Common myeloid progenitor, CD34-positive (primary cell): ENCODE data around the gene FYCO1.
"Not testable (repeated sequence)": the region's sequence is repeated elsewhere in the genome, so short reads cannot be mapped to it uniquely, and the experiment has no call there.

Experiments
- CTCF ChIA-PET: fragments of 350-600 bp; sonication (Branson Sonifier 250); formaldehyde crosslinking; loops from one replicate; lab custom pipeline; 2021; ENCODE audit warnings: antibody characterized with exemption; lab: Charles Lee
- POLR2A ChIA-PET: fragments of 350-600 bp; sonication (Branson Sonifier 250); formaldehyde crosslinking; loops from one replicate; lab custom pipeline; 2021; ENCODE audit warnings: antibody characterized with exemption; lab: Charles Lee
- DNase-seq, 3 donors: peaks; one replicate each; pipeline versions ENCODE4 v3.0.0 to v3.0.0-alpha.2; 2013
- H3K27ac ChIP-seq, 2 experiments: 1 replicate in 1 of 2; 2 replicates in 1 of 2; pipeline ENCODE4 v1.7.0; 2013; ENCODE audit warnings: inconsistent platforms in 2 of 2, low read length in 2 of 2, mild to moderate bottlenecking in 2 of 2, low read depth in 1 of 2, moderate library complexity in 1 of 2; ENCODE audit not compliant: severe bottlenecking in 2 of 2, insufficient read depth in 1 of 2, poor library complexity in 1 of 2
- H3K27me3 ChIP-seq, 5 experiments: replicated peaks in 2 of 5; 1 replicate in 3 of 5; 2 replicates in 2 of 5; pipeline versions ENCODE4 v1.6.1 to v1.7.0; 2013; ENCODE audit warnings: low read length in 4 of 5, mild to moderate bottlenecking in 2 of 5, moderate library complexity in 2 of 5, inconsistent platforms in 1 of 5; ENCODE audit not compliant: insufficient read depth in 5 of 5, control insufficient read depth in 4 of 5
- H3K36me3 ChIP-seq, 4 experiments: 1 replicate in 2 of 4; 2 replicates in 2 of 4; pipeline versions ENCODE4 v1.6.1 to v1.7.0; 2013; ENCODE audit warnings: low read length in 3 of 4, control low read depth in 1 of 4, mild to moderate bottlenecking in 1 of 4; ENCODE audit not compliant: control insufficient read depth in 4 of 4, insufficient read depth in 4 of 4
- H3K4me1 ChIP-seq, 4 experiments: 1 replicate in 3 of 4; 2 replicates in 1 of 4; pipeline versions ENCODE4 v1.6.1 to v1.7.1; 2013; ENCODE audit warnings: low read length in 3 of 4, mild to moderate bottlenecking in 3 of 4, control low read depth in 1 of 4, inconsistent platforms in 1 of 4, moderate library complexity in 1 of 4; ENCODE audit not compliant: control insufficient read depth in 4 of 4, insufficient read depth in 4 of 4; ENCODE audit errors: control extremely low read depth in 1 of 4
- H3K4me3 ChIP-seq, 7 experiments: 1 replicate in 4 of 7; 2 replicates in 3 of 7; pipeline versions ENCODE4 v1.5.1 to v1.7.0; 2013; ENCODE audit warnings: mild to moderate bottlenecking in 7 of 7, low read length in 6 of 7, moderate library complexity in 6 of 7, inconsistent platforms in 2 of 7, low read depth in 2 of 7, control low read depth in 1 of 7; ENCODE audit not compliant: insufficient read depth in 4 of 7, control insufficient read depth in 1 of 7; ENCODE audit errors: extremely low read depth in 1 of 7
- H3K9me3 ChIP-seq, 5 experiments: 1 replicate in 4 of 5; 2 replicates in 1 of 5; pipeline versions ENCODE4 v1.6.1 to v1.7.1; 2013; ENCODE audit warnings: low read length in 4 of 5, mild to moderate bottlenecking in 2 of 5, inconsistent platforms in 1 of 5, low read depth in 1 of 5, moderate library complexity in 1 of 5; ENCODE audit not compliant: control insufficient read depth in 4 of 5, insufficient read depth in 2 of 5; ENCODE audit errors: control extremely low read depth in 1 of 5
- WGBS: methylation state at CpG from one replicate; pipeline ENCODE4 v1.1.5; 2013; ENCODE audit not compliant: insufficient coverage; 5-methylcytosine and 5-hydroxymethylcytosine counted together

FYCO1 gene

DNA sequence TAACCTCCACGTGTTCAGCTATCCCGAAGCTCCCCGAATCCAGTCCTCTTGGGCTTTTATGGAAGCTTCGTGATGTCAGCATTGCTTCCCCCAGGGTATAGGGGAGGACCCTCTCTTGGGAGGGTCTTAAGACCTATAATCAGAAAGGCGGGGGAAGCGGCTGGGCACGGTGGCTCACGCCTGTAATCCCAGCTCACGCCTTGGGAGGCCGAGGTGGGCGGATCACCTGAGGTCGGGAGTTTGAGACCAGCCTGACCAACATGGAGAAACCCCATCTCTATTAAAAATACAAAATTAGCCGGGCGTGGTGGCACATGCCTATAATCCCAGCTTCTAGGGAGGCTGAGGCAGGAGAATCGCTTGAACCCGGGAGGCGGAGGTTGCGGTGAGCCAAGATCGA lies 1.9 kb upstream of the FYCO1 start:
- H3K36me3 ChIP-seq, DNase-seq, H3K4me3 ChIP-seq, H3K9me3 ChIP-seq, POLR2A ChIA-PET, H3K27ac ChIP-seq, H3K27me3 ChIP-seq, CTCF ChIA-PET: not testable (repeated sequence)
- H3K4me1 ChIP-seq: peaks cover 7 to 29% (median 22%) of the 10 kb centered on the region in 4 experiments
- WGBS: 100% methylated on average over 9 of the region's 19 CpGs

DNA sequence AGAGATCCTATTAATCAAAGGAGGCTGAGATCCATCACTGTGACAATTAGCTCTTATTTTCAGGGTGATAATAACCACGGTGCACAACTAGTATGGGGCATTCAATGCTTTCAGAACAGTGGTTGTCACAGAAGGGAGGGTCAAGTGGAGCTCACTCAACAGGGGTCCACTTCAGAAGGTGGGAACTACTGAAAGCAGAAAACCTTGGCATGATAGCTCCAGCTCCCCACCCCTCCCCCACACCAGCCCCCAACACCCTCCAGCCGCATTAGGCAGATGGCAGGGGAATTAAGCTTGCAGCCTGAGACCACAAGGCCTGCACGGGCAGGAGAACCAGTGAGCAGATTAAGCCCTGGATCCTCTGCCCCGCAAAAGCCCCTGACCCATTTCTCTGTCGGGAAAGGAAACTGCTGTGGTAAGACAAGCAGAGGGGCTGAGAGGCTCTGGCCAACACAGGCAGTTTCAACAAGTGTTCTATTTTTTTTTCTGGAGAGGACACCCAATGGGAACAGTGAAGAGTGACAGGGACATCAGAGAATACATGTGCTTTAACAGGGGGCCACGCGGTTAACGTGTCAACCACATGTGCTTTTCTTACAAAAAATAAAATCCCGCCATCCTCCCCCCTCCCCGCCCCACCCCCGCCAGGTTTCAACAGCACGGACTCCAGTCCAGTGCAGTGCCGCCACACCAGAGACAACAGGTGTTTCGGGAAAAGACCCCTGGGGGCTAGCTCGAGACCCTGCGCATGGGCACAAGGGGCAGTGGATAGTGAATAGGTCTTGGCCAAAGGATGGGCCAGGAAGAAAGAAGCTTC lies 997 bp downstream of the FYCO1 start:
- H3K27ac ChIP-seq: peak overlapping the region in 1 of 2 experiments; percentile 83
- CTCF ChIA-PET: interaction anchor here (0.7 to 1.4 kb wide), 4 partner anchors 10 to 213 kb away, joined by 3 read pairs; partner anchors contain the start of gene CCR1
- H3K36me3 ChIP-seq: peaks cover 0 to 5% (median 0%) of the 10 kb centered on the region in 4 experiments
- no peaks in the 10 kb centered on the region for H3K9me3 ChIP-seq
- peak in 2 of 3 donors; percentile 57 to 60 for DNase-seq
- POLR2A ChIA-PET: interaction anchor here (0.6 kb wide), 1 partner anchor 50 kb away, joined by 4 read pairs; no protein-coding TSS in a partner anchor
- peak overlapping the region; percentile 83 to 96 (median 93) for H3K4me3 ChIP-seq
- 9% methylated on average over 9 of the region's 16 CpGs for WGBS
- no peaks in the 10 kb centered on the region for H3K27me3 ChIP-seq
- peaks cover 9 to 43% (median 34%) of the 10 kb centered on the region in 4 experiments for H3K4me1 ChIP-seq

DNA sequence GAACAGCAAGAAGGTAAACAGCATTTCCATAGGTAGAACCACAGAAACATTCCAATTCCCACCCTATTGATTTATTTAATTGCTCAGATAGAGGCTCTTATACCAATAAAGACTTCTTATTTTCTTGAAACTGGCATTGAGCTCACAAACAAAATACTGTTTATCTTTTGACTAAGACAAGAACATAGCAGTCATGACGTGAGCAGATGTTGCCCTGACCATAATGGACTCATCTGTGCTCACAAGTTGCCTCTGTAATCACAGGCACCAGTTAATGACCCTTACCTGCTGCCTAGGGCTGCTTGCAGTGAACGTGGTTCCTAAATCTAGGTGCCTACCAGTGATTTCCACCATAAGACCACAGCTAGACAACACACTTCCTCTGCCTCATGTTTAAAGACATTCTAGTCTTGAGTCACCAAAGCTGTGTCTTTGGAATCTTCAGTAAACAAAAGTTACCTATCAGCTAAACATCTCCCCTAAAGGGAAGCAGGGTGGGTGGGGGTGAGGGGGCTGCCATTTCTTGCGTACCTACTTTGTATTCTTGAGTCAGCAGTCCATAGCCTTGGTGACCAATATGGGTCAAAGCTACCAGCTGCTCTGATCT lies 2.1 kb downstream of the FYCO1 start:
- ChIA-PET CTCF (interaction anchor here (1.0 to 1.4 kb wide), 3 partner anchors 9 to 84 kb away, joined by 3 to 4 read pairs (median 3); no protein-coding TSS in a partner anchor), POLR2A (no interaction called here)
- peaks cover 9 to 43% (median 34%) of the 10 kb centered on the region in 4 experiments for H3K4me1 ChIP-seq
- DNase-seq: peak in 2 of 3 donors; percentile 50 to 69
- no peak overlapping the region for H3K27ac ChIP-seq
- H3K27me3 ChIP-seq: no peaks in the 10 kb centered on the region
- WGBS: 79% methylated on average over 3 of the region's 3 CpGs
- no peaks in the 10 kb centered on the region for H3K9me3 ChIP-seq
- H3K4me3 ChIP-seq: no peak overlapping the region
- H3K36me3 ChIP-seq: peaks cover 0 to 5% (median 0%) of the 10 kb centered on the region in 4 experiments

DNA sequence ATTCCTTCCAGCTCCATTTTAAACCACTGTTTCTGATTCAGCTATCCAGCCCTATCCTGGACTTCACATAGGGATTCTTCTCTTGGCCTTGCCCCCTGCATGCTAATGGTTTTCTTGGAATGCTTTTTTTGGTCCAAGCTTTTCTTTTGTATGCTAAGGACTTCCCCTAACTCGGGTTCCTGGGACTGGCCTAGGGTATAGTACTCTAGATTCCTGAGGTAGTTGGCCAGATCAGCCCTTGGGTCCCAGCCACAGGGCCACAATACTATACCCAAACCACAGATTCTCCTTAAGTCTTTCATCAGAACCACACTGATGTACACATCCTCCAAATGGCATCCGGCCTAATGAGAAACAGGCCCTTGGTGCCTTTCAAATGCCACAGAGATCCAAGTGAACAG lies 2.8 kb downstream of the FYCO1 start:
- ChIA-PET CTCF (interaction anchor here (1.1 to 1.4 kb wide), 2 partner anchors 9 to 85 kb away, joined by 3 to 4 read pairs; no protein-coding TSS in a partner anchor), POLR2A (no interaction called here)
- 100% methylated on average over 1 of the region's 2 CpGs for WGBS
- H3K4me3 ChIP-seq: no peak overlapping the region
- H3K27me3 ChIP-seq: no peaks in the 10 kb centered on the region
- H3K36me3 ChIP-seq: peaks cover 0 to 5% (median under 1%) of the 10 kb centered on the region in 4 experiments
- H3K4me1 ChIP-seq: peaks cover 9 to 43% (median 34%) of the 10 kb centered on the region in 4 experiments
- DNase-seq: no peak
- no peak overlapping the region for H3K27ac ChIP-seq
- H3K9me3 ChIP-seq: no peaks in the 10 kb centered on the region

DNA sequence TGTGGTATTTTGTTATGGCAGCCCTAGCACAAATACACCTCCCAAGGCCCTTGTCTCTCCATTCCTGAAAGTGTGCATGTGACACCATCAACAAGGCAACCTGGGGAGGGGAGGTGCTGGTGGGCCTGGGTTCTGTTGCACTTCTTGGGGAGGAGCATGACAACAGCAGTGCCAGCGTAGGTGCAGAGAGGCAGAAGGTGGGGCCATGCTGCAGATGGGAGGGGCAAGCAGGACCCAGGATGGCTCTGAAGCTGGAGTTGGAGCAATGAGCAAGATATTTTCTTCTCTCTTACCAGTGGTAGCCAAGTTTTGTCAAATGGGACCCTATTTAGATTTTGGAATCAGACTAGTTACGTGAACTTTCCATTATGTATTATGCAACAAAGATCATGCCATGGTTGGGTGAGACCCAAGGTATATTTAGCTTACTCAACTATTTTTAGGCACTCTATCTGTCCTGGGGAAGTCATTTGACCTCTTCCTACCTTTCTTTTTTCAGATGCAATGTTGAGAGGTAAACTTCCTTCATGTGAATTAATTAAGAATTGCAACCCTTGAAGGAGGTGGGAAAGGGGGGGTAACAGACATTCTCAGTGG lies 3.4 kb downstream of the FYCO1 start:
- Histone ChIP-seq H3K36me3 (peaks cover 0 to 5% (median 1%) of the 10 kb centered on the region in 4 experiments), H3K4me3 (no peak overlapping the region), H3K9me3 (no peaks in the 10 kb centered on the region), H3K27ac (no peak overlapping the region), H3K27me3 (no peaks in the 10 kb centered on the region), H3K4me1 (peaks cover 9 to 43% (median 34%) of the 10 kb centered on the region in 4 experiments)
- no peak for DNase-seq
- ChIA-PET POLR2A (no interaction called here), CTCF (no interaction called here)
- 100% methylated on average over 1 of the region's 2 CpGs for WGBS

DNA sequence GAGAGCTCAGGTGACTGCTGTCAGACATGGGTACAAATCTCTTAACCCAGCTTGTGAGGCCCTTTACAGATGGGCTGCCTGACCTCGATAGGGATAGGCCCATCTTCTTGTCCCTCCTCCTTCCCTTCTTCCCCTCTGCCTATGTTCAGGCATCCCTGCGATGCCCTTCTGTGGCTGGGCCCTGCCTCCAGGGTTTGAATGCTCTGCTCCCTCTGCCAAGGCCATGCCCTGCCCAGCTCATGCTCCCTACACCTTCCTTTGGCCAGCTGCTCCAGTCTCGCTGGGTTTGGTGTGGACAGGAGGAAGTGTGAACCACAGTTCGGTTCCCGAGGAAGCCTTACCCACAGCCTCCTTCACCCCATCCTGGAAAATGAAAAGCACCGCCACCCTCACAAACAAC lies 4.3 kb downstream of the FYCO1 start:
- peaks cover 9 to 43% (median 34%) of the 10 kb centered on the region in 4 experiments for H3K4me1 ChIP-seq
- WGBS: 78% methylated on average over 2 of the region's 6 CpGs
- DNase-seq: peak in 1 of 3 donors; percentile 23
- ChIA-PET CTCF (no interaction called here), POLR2A (no interaction called here)
- H3K36me3 ChIP-seq: peaks cover 0 to 5% (median 1%) of the 10 kb centered on the region in 4 experiments
- H3K4me3 ChIP-seq: no peak overlapping the region
- no peaks in the 10 kb centered on the region for H3K27me3 ChIP-seq
- H3K27ac ChIP-seq: no peak overlapping the region
- no peaks in the 10 kb centered on the region for H3K9me3 ChIP-seq
